CD14-positive monocyte (primary cell): ENCODE results near the gene RAMP1. TPM values are rescaled to one million over a fixed set of nuclear protein-coding genes. Genes with fewer than 3 reads are reported as not detected.
A peak's percentile ranks its signal among the peaks of the same experiment; 100 is the strongest.

Experiments used
- DNase-seq, 3 donors: peaks; one replicate each; pipeline ENCODE4 v3.0.0-alpha.2; 2011 to 2022
- H2AFZ ChIP-seq: 2 replicates; pipeline ENCODE4 v1.6.0; 2012; ENCODE audit warnings: mild to moderate bottlenecking, low read depth, low read length, inconsistent platforms; ENCODE audit not compliant: insufficient read depth, poor library complexity, severe bottlenecking
- H3K27ac ChIP-seq, 2 donors: 1 replicate in 1 of 2; 2 replicates in 1 of 2; pipeline ENCODE4 v1.5.1; 2012 to 2013; ENCODE audit warnings: low read length in 2 of 2, control low read depth in 1 of 2, inconsistent platforms in 1 of 2, low read depth in 1 of 2, mild to moderate bottlenecking in 1 of 2
- H3K27me3 ChIP-seq, 2 donors: one replicate each; pipeline versions ENCODE4 v1.6.0 to v1.6.1; 2011 to 2013; ENCODE audit warnings: low read length in 2 of 2; ENCODE audit not compliant: control insufficient read depth in 2 of 2, insufficient read depth in 2 of 2
- H3K36me3 ChIP-seq, 2 donors: replicated peaks in 1 of 2; 1 replicate in 1 of 2; 2 replicates in 1 of 2; pipeline versions ENCODE4 v1.5.1 to v1.6.1; 2012 to 2013; ENCODE audit warnings: low read length in 2 of 2, control low read depth in 1 of 2, inconsistent platforms in 1 of 2, mild to moderate bottlenecking in 1 of 2; ENCODE audit not compliant: insufficient read depth in 2 of 2, control insufficient read depth in 1 of 2
- H3K4me1 ChIP-seq, 2 donors: 1 replicate in 1 of 2; 2 replicates in 1 of 2; pipeline versions ENCODE4 v1.5.1 to v1.6.1; 2012 to 2013; ENCODE audit warnings: low read length in 2 of 2, control low read depth in 1 of 2, inconsistent platforms in 1 of 2, mild to moderate bottlenecking in 1 of 2, moderate library complexity in 1 of 2; ENCODE audit not compliant: insufficient read depth in 2 of 2, control insufficient read depth in 1 of 2
- H3K4me2 ChIP-seq: replicated peaks from 2 replicates; pipeline ENCODE3; 2012; ENCODE audit warnings: low read length, moderate library complexity, mild to moderate bottlenecking; ENCODE audit not compliant: poor library complexity, severe bottlenecking; ENCODE audit errors: extremely low read depth
- H3K4me3 ChIP-seq, 3 experiments: fragments of 200-600 bp in 1 of 3; sonication (generic) in 1 of 3; replicated peaks in 1 of 3; 1 replicate in 2 of 3; 2 replicates in 1 of 3; pipeline ENCODE4 v1.5.1; 2011 to 2013; ENCODE audit warnings: low read length in 3 of 3, mild to moderate bottlenecking in 3 of 3, control low read depth in 2 of 3, low read depth in 2 of 3, inconsistent platforms in 1 of 3, moderate library complexity in 1 of 3
- H3K79me2 ChIP-seq: 2 replicates; pipeline ENCODE4 v1.6.0; 2012; ENCODE audit warnings: mild to moderate bottlenecking, control low read depth, inconsistent platforms, low read length, moderate library complexity; ENCODE audit not compliant: insufficient read depth
- H3K9ac ChIP-seq: 2 replicates; pipeline ENCODE4 v1.6.0; 2017; ENCODE audit warnings: low read length, mild to moderate bottlenecking; ENCODE audit not compliant: insufficient read depth, poor library complexity, severe bottlenecking
- H3K9me3 ChIP-seq, 2 donors: replicated peaks in 1 of 2; 1 replicate in 1 of 2; 2 replicates in 1 of 2; pipeline versions ENCODE4 v1.5.1 to v1.6.1; 2012 to 2013; ENCODE audit warnings: low read length in 2 of 2, control low read depth in 1 of 2; ENCODE audit not compliant: control insufficient read depth in 1 of 2, insufficient read depth in 1 of 2
- H4K20me1 ChIP-seq: 2 replicates; pipeline ENCODE4 v1.6.0; 2012; ENCODE audit warnings: mild to moderate bottlenecking, low read length, control low read depth, moderate library complexity; ENCODE audit not compliant: insufficient read depth
- H3K27ac Mint-ChIP-seq, 7 donors: one replicate each; pipeline ENCODE4 v1.8.0; 2020; ENCODE audit warnings: mild to moderate bottlenecking in 7 of 7, mixed read lengths in 7 of 7, moderate library complexity in 6 of 7, inconsistent platforms in 2 of 7
- H3K27me3 Mint-ChIP-seq, 3 donors: one replicate each; pipeline ENCODE4 v1.8.0; 2021 to 2022; ENCODE audit warnings: low read depth in 3 of 3, mild to moderate bottlenecking in 3 of 3, mixed read lengths in 3 of 3, moderate library complexity in 3 of 3, inconsistent platforms in 1 of 3
- H3K36me3 Mint-ChIP-seq, 2 donors: one replicate each; pipeline ENCODE4 v1.8.0; 2020; ENCODE audit warnings: mixed read lengths in 2 of 2, inconsistent platforms in 1 of 2, mild to moderate bottlenecking in 1 of 2
- H3K4me1 Mint-ChIP-seq: one replicate; pipeline ENCODE4 v1.8.0; 2020; ENCODE audit warnings: mild to moderate bottlenecking, mixed read lengths
- H3K4me3 Mint-ChIP-seq, 2 donors: one replicate each; pipeline ENCODE4 v1.8.0; 2020; ENCODE audit warnings: mild to moderate bottlenecking in 2 of 2, mixed read lengths in 2 of 2, moderate library complexity in 1 of 2
- H3K9me3 Mint-ChIP-seq, 7 donors: one replicate each; pipeline ENCODE4 v1.8.0; 2020 to 2022; ENCODE audit warnings: mixed read lengths in 7 of 7, mild to moderate bottlenecking in 6 of 7, moderate library complexity in 6 of 7, inconsistent platforms in 2 of 7
- CTCF ChIP-seq: fragments of 200-600 bp; IDR thresholded peaks from one replicate; pipeline ENCODE4 v1.8.0; 2022; ENCODE audit warnings: antibody characterized with exemption, mild to moderate bottlenecking
- WGBS: methylation state at CpG from one replicate; pipeline ENCODE4 v1.1.5; 2013; ENCODE audit warnings: missing lambda C conversion rate; ENCODE audit not compliant: insufficient coverage; 5-methylcytosine and 5-hydroxymethylcytosine counted together
- intact Hi-C, 2 donors: fragments of 100-400 bp; cut with micrococcal nuclease; formaldehyde crosslinking; loops; one replicate each; pipeline versions ENCODE4 v1.15.0 to v1.15.1; 2023
- polyA plus RNA-seq, 3 donors: library from polyadenylated mRNA; depleted of rRNA in 1 of 3; unstranded in 2 of 3; stranded (reverse) in 1 of 3; fragments of 300-500 nt in 2 of 3; fragments of >200 nt in 1 of 3; fragmentation: Illumina TruSeq in 2 of 3; gene quantifications; 1 replicate in 2 of 3; 2 replicates in 1 of 3; pipeline ENCODE4 v1.2.3, GENCODE V29; 2012 to 2021

RAMP1 gene
- polyA plus RNA-seq, 3 donors = not detected

- no peak overlapping the region for H3K27ac ChIP-seq
- no peak for TF ChIP-seq CTCF
- no peak overlapping the region for H3K4me3 ChIP-seq
- H3K4me1 Mint-ChIP-seq = peaks cover 8% of the 10 kb centered on the region
- intact Hi-C loops = no loop called here
- no peaks in the 10 kb centered on the region for H4K20me1 ChIP-seq
- DNase-seq = no peak
- no peak overlapping the region for H3K4me3 Mint-ChIP-seq
- H3K9ac ChIP-seq = no peak overlapping the region
- H2AFZ ChIP-seq = no peak overlapping the region
- no peaks in the 10 kb centered on the region for H3K36me3 Mint-ChIP-seq
- H3K4me2 ChIP-seq = no peak overlapping the region
- peaks cover 7 to 10% of the 10 kb centered on the region in 2 donors for H3K4me1 ChIP-seq
- no peaks in the 10 kb centered on the region for H3K27me3 ChIP-seq
- H3K79me2 ChIP-seq = no peaks in the 10 kb centered on the region
- H3K27ac Mint-ChIP-seq = peak overlapping the region in 1 of 7 donors; percentile 46
- peaks cover 4 to 5% (median 4%) of the 10 kb centered on the region in 3 donors for H3K27me3 Mint-ChIP-seq
- H3K9me3 Mint-ChIP-seq = peaks cover 0 to 14% (median 3%) of the 10 kb centered on the region in 7 donors
- H3K36me3 ChIP-seq = no peaks in the 10 kb centered on the region
- 80% methylated on average over 1 of the region's 3 CpGs for WGBS
- H3K9me3 ChIP-seq = peaks cover 0 to 6% of the 10 kb centered on the region in 2 donors
Measured at GRCh38 chr2:237932731-237933131, 73.3 kb downstream of the RAMP1 start.

- Mint-ChIP-seq H3K36me3 (no peaks in the 10 kb centered on the region), H3K4me3 (no peak overlapping the region), H3K27ac (peak overlapping the region in 2 of 7 donors; percentile 3 to 40), H3K9me3 (peaks cover 0 to 6% (median 3%) of the 10 kb centered on the region in 7 donors), H3K4me1 (peaks cover 8% of the 10 kb centered on the region), H3K27me3 (peaks cover 4 to 5% (median 5%) of the 10 kb centered on the region in 3 donors)
- WGBS = 94% methylated on average over 5 of the region's 5 CpGs
- Histone ChIP-seq H3K9me3 (peaks cover 0 to 6% of the 10 kb centered on the region in 2 donors), H3K9ac (no peak overlapping the region), H3K79me2 (no peaks in the 10 kb centered on the region), H3K4me1 (peaks cover 7 to 10% of the 10 kb centered on the region in 2 donors), H4K20me1 (no peaks in the 10 kb centered on the region), H3K4me2 (no peak overlapping the region), H2AFZ (no peak overlapping the region), H3K4me3 (no peak overlapping the region), H3K36me3 (no peaks in the 10 kb centered on the region), H3K27me3 (no peaks in the 10 kb centered on the region), H3K27ac (no peak overlapping the region)
- no peak for TF ChIP-seq CTCF
- intact Hi-C loops = no loop called here
- no peak for DNase-seq
Measured at GRCh38 chr2:237934186-237934585, 74.8 kb downstream of the RAMP1 start.
